Measurements from ENCODE around the gene NCSTN. TPM values are rescaled to one million over a fixed set of nuclear protein-coding genes. Genes with fewer than 3 reads are reported as not detected.

Gene NCSTN
- total and polyA plus RNA-seq, 9 of the 15 experiments (the other 6 are each of a cell fraction or from before 2014, with no cell fraction given): 21.3 to 91.1 (median 57.9) TPM

DNA sequence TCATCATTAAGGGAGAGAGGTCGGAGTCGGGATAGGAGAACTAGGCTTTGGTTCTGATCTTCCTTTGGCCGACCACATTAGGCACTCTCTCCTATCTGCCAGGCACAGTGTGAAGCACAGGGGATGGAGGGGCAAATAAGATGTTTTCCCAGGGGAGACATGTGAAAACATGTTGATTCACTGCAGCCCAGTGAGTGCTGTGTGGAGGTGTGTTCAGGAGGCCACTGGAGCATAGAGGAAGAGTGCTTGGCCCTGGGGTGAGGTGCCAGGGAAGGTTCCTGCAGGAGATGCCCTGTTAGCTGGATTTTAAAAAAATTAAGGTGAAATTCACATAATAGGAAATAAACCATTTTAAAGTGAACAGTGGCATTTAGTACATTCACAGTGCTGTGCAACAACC, 60.9 kb downstream of the NCSTN start:
- H3K36me3 ChIP-seq (ENCODE audit: control insufficient read depth, insufficient read depth, low read length): no peaks in the 10 kb centered on the region
- H4K20me1 ChIP-seq (replicated peaks; ENCODE audit: control insufficient read depth, insufficient read depth, low read length): 0 out of 2 replicates have a peak, but pooled peaks cover 4% of the 10 kb centered on the region
- FAIRE-seq (no peak), ATAC-seq (no peak), DNase-seq (ENCODE audit: extremely low read depth in 1 of 4, low spot score in 3 of 4) (no peak)
- no peak overlapping the region for H3K4me3 ChIP-seq
- H3K9me3 ChIP-seq (replicated peaks; ENCODE audit: control insufficient read depth, insufficient read depth, low read depth, low read length): no peaks in the 10 kb centered on the region
- no TSS peak for BruUV-seq (replicated peaks)
- H3K27me3 ChIP-seq (ENCODE audit: control insufficient read depth in 2 of 2, insufficient read depth in 2 of 2, low read length in 2 of 2): peaks cover 3 to 14% of the 10 kb centered on the region in 2 experiments; a peak in 3 of 5 replicates
- whole genome bisulfite sequencing (ENCODE audit: insufficient coverage, low coverage, missing lambda C conversion rate): 17% methylated on average over 3 of the region's 3 CpGs
- H3K9me1 ChIP-seq (ENCODE audit: control insufficient read depth, insufficient read depth, low read length): no peaks in the 10 kb centered on the region
- H3K4me2 ChIP-seq (ENCODE audit: insufficient read depth, low read length): no peak overlapping the region
- no peak overlapping the region for H3K27ac ChIP-seq (ENCODE audit: extremely low read depth, low read depth, low read length)
- in situ Hi-C loops (cut with MboI): no loop called here
- H2AFZ ChIP-seq (ENCODE audit: low read depth, low read length): no peak overlapping the region
- ChIA-PET POLR2A (no interaction called here), CTCF (ENCODE audit: low intra/inter-chr PET ratio) (no interaction called here)
- H3K79me2 ChIP-seq (ENCODE audit: control insufficient read depth, insufficient read depth, low read length): no peaks in the 10 kb centered on the region
- peaks cover 16 to 25% of the 10 kb centered on the region in 2 experiments; a peak in 4 of 5 replicates for H3K4me1 ChIP-seq (replicated peaks in 1 of 2; ENCODE audit: control insufficient read depth in 2 of 2, insufficient read depth in 2 of 2, low read length in 2 of 2)
- H3K9ac ChIP-seq (ENCODE audit: insufficient read depth in 1 of 2, low read depth in 2 of 2, low read length in 2 of 2): no peak overlapping the region
- intact Hi-C loops (cut with micrococcal nuclease): no loop called here
- no peak for TF ChIP-seq CHD4 (IDR thresholded peaks at IDR 0.05; ENCODE audit: insufficient read depth, insufficient replicate concordance, low read depth, low read length, poor library complexity, severe bottlenecking)
- TF ChIP-seq, protein P1, sequence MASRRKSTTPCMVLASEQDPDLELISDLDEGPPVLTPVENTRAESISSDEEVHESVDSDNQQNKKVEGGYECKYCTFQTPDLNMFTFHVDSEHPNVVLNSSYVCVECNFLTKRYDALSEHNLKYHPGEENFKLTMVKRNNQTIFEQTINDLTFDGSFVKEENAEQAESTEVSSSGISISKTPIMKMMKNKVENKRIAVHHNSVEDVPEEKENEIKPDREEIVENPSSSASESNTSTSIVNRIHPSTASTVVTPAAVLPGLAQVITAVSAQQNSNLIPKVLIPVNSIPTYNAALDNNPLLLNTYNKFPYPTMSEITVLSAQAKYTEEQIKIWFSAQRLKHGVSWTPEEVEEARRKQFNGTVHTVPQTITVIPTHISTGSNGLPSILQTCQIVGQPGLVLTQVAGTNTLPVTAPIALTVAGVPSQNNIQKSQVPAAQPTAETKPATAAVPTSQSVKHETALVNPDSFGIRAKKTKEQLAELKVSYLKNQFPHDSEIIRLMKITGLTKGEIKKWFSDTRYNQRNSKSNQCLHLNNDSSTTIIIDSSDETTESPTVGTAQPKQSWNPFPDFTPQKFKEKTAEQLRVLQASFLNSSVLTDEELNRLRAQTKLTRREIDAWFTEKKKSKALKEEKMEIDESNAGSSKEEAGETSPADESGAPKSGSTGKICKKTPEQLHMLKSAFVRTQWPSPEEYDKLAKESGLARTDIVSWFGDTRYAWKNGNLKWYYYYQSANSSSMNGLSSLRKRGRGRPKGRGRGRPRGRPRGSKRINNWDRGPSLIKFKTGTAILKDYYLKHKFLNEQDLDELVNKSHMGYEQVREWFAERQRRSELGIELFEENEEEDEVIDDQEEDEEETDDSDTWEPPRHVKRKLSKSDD (conservative IDR thresholded peaks at IDR 0.05; ENCODE audit: low read length): no peak
- no peak for TF ChIP-seq DNMT1 (IDR thresholded peaks at IDR 0.05)
- TF ChIP-seq, protein P2, sequence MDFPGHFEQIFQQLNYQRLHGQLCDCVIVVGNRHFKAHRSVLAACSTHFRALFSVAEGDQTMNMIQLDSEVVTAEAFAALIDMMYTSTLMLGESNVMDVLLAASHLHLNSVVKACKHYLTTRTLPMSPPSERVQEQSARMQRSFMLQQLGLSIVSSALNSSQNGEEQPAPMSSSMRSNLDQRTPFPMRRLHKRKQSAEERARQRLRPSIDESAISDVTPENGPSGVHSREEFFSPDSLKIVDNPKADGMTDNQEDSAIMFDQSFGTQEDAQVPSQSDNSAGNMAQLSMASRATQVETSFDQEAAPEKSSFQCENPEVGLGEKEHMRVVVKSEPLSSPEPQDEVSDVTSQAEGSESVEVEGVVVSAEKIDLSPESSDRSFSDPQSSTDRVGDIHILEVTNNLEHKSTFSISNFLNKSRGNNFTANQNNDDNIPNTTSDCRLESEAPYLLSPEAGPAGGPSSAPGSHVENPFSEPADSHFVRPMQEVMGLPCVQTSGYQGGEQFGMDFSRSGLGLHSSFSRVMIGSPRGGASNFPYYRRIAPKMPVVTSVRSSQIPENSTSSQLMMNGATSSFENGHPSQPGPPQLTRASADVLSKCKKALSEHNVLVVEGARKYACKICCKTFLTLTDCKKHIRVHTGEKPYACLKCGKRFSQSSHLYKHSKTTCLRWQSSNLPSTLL (IDR thresholded peaks at IDR 0.05): no peak
- TF ChIP-seq NR2C2 (CRISPR knock-in tag; IDR thresholded peaks at IDR 0.05): no peak
- no peak for TF ChIP-seq NR2C2 (tag; IDR thresholded peaks at IDR 0.05)
- TF ChIP-seq, protein P3, sequence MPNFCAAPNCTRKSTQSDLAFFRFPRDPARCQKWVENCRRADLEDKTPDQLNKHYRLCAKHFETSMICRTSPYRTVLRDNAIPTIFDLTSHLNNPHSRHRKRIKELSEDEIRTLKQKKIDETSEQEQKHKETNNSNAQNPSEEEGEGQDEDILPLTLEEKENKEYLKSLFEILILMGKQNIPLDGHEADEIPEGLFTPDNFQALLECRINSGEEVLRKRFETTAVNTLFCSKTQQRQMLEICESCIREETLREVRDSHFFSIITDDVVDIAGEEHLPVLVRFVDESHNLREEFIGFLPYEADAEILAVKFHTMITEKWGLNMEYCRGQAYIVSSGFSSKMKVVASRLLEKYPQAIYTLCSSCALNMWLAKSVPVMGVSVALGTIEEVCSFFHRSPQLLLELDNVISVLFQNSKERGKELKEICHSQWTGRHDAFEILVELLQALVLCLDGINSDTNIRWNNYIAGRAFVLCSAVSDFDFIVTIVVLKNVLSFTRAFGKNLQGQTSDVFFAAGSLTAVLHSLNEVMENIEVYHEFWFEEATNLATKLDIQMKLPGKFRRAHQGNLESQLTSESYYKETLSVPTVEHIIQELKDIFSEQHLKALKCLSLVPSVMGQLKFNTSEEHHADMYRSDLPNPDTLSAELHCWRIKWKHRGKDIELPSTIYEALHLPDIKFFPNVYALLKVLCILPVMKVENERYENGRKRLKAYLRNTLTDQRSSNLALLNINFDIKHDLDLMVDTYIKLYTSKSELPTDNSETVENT (CRISPR knock-in tag; IDR thresholded peaks at IDR 0.05): no peak
- TF ChIP-seq, protein P4, sequence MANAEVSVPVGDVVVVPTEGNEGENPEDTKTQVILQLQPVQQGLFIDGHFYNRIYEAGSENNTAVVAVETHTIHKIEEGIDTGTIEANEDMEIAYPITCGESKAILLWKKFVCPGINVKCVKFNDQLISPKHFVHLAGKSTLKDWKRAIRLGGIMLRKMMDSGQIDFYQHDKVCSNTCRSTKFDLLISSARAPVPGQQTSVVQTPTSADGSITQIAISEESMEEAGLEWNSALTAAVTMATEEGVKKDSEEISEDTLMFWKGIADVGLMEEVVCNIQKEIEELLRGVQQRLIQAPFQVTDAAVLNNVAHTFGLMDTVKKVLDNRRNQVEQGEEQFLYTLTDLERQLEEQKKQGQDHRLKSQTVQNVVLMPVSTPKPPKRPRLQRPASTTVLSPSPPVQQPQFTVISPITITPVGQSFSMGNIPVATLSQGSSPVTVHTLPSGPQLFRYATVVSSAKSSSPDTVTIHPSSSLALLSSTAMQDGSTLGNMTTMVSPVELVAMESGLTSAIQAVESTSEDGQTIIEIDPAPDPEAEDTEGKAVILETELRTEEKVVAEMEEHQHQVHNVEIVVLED (CRISPR knock-in tag; IDR thresholded peaks at IDR 0.05): no peak
- TF ChIP-seq ZNF347 (CRISPR knock-in tag; IDR thresholded peaks at IDR 0.05; ENCODE audit: low read depth): no peak
- TF ChIP-seq, protein P5, sequence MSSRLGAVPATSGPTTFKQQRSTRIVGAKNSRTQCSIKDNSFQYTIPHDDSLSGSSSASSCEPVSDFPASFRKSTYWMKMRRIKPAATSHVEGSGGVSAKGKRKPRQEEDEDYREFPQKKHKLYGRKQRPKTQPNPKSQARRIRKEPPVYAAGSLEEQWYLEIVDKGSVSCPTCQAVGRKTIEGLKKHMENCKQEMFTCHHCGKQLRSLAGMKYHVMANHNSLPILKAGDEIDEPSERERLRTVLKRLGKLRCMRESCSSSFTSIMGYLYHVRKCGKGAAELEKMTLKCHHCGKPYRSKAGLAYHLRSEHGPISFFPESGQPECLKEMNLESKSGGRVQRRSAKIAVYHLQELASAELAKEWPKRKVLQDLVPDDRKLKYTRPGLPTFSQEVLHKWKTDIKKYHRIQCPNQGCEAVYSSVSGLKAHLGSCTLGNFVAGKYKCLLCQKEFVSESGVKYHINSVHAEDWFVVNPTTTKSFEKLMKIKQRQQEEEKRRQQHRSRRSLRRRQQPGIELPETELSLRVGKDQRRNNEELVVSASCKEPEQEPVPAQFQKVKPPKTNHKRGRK (tag; IDR thresholded peaks at IDR 0.05): no peak
- no peak for TF ChIP-seq CEBPG (CRISPR knock-in tag; IDR thresholded peaks at IDR 0.05)
- no peak for TF ChIP-seq CEBPG (tag; conservative IDR thresholded peaks at IDR 0.05 in 1 of 2, IDR thresholded peaks at IDR 0.05 in 1 of 2)
